ENCODE data around the gene SYT4. TPM values are rescaled to one million over a fixed set of nuclear protein-coding genes. Genes with fewer than 3 reads are reported as not detected.
A peak's percentile ranks its signal among the peaks of the same experiment; 100 is the strongest.
"Not testable (repeated sequence)": the region's sequence is repeated elsewhere in the genome, so short reads cannot be mapped to it uniquely, and the experiment has no call there.

SYT4 gene
- total and polyA plus RNA-seq, 2 experiments from 2014 or later, result 3.7 to 10.4 TPM

GRCh38 chr18:43286187-43286586 is 8.9 kb upstream of the SYT4 start:
- H3K27me3 Mint-ChIP-seq (ENCODE audit: insufficient read depth, low read depth, poor library complexity); H3K4me2 ChIP-seq; H3K4me3 ChIP-seq; H3K36me3 ChIP-seq (ENCODE audit: insufficient read depth); H3K27ac Mint-ChIP-seq; H3K27ac ChIP-seq (ENCODE audit: low read depth); H3K27me3 ChIP-seq (ENCODE audit: insufficient read depth); DNase-seq (ENCODE audit: low spot score); H3K4me3 Mint-ChIP-seq; H3K4me1 Mint-ChIP-seq; ATAC-seq; H3K9me2 ChIP-seq (ENCODE audit: insufficient read depth); H4K20me1 ChIP-seq (replicated peaks; ENCODE audit: insufficient read depth); H2AFZ ChIP-seq; H3K79me2 ChIP-seq (replicated peaks; ENCODE audit: insufficient read depth); H3K4me1 ChIP-seq (ENCODE audit: insufficient read depth); H3F3A ChIP-seq (replicated peaks; ENCODE audit: low read depth): not testable (repeated sequence)
- peaks cover 18% of the 10 kb centered on the region for H3K36me3 Mint-ChIP-seq (ENCODE audit: low read depth)
- H3K9me3 Mint-ChIP-seq, result peaks cover 24% of the 10 kb centered on the region

GRCh38 chr18:43283299-43283698 is 6.0 kb upstream of the SYT4 start:
- Histone ChIP-seq H3K27me3 (ENCODE audit: insufficient read depth) (no peaks in the 10 kb centered on the region), H2AFZ (no peak overlapping the region), H3K36me3 (ENCODE audit: insufficient read depth) (no peaks in the 10 kb centered on the region), H3K4me3 (no peak overlapping the region), H3F3A (replicated peaks; ENCODE audit: low read depth) (no peaks in the 10 kb centered on the region), H3K4me2 (no peak overlapping the region), H3K27ac (ENCODE audit: low read depth) (no peak overlapping the region), H3K9me2 (ENCODE audit: insufficient read depth) (no peaks in the 10 kb centered on the region), H3K4me1 (ENCODE audit: insufficient read depth) (peaks cover 9% of the 10 kb centered on the region), H4K20me1 (replicated peaks; ENCODE audit: insufficient read depth) (no peaks in the 10 kb centered on the region), H3K79me2 (replicated peaks; ENCODE audit: insufficient read depth) (no peaks in the 10 kb centered on the region)
- Mint-ChIP-seq H3K27me3 (ENCODE audit: insufficient read depth, low read depth, poor library complexity) (peaks cover 1% of the 10 kb centered on the region), H3K4me3 (no peak overlapping the region), H3K36me3 (ENCODE audit: low read depth) (peaks cover 18% of the 10 kb centered on the region), H3K9me3 (peaks cover 21% of the 10 kb centered on the region), H3K4me1 (peaks cover 11% of the 10 kb centered on the region), H3K27ac (no peak overlapping the region)
- no peak for DNase-seq (ENCODE audit: low spot score)
- ATAC-seq, result no peak
- TF ChIP-seq POLR2AphosphoS5 (IDR thresholded peaks at IDR 0.05; ENCODE audit: low read depth) (no peak), CTCF (conservative IDR thresholded peaks at IDR 0.05; ENCODE audit: low read depth in 2 of 2) (no peak)

GRCh38 chr18:43279015-43279744 is 1.9 kb upstream of the SYT4 start:
- H3F3A ChIP-seq (replicated peaks; ENCODE audit: low read depth), result no peaks in the 10 kb centered on the region
- H3K27ac ChIP-seq (ENCODE audit: low read depth), result no peak overlapping the region
- no peaks in the 10 kb centered on the region for H3K27me3 Mint-ChIP-seq (ENCODE audit: insufficient read depth, low read depth, poor library complexity)
- no peaks in the 10 kb centered on the region for H3K9me2 ChIP-seq (ENCODE audit: insufficient read depth)
- H3K36me3 Mint-ChIP-seq (ENCODE audit: low read depth), result no peaks in the 10 kb centered on the region
- H3K4me3 Mint-ChIP-seq, result peak overlapping the region; percentile 16; the same call in 1 of the 3 replicates
- DNase-seq (ENCODE audit: low spot score), result peak; percentile 89
- no peaks in the 10 kb centered on the region for H3K9me3 Mint-ChIP-seq
- no peaks in the 10 kb centered on the region for H4K20me1 ChIP-seq (replicated peaks; ENCODE audit: insufficient read depth)
- no peaks in the 10 kb centered on the region for H3K36me3 ChIP-seq (ENCODE audit: insufficient read depth)
- H3K27me3 ChIP-seq (ENCODE audit: insufficient read depth), result no peaks in the 10 kb centered on the region
- peak overlapping the region; percentile 37; the same call in 1 of the 2 replicates for H3K27ac Mint-ChIP-seq
- H3K4me1 ChIP-seq (ENCODE audit: insufficient read depth), result peaks cover 33% of the 10 kb centered on the region
- peak; percentile 70 for ATAC-seq
- peaks cover 5% of the 10 kb centered on the region; the same call in 1 of the 2 replicates for H3K79me2 ChIP-seq (replicated peaks; ENCODE audit: insufficient read depth)
- TF ChIP-seq ZNF331 (CRISPR knock-in tag; IDR thresholded peaks at IDR 0.05; ENCODE audit: low read depth), result no peak
- TF ChIP-seq POLR2AphosphoS5 (IDR thresholded peaks at IDR 0.05; ENCODE audit: low read depth), result no peak
- no peak for TF ChIP-seq ZNF114 (CRISPR knock-in tag; IDR thresholded peaks at IDR 0.05)
- TF ChIP-seq NANOG (IDR thresholded peaks at IDR 0.05; ENCODE audit: borderline replicate concordance), result no peak
- TF ChIP-seq EZH2 (IDR thresholded peaks at IDR 0.05; ENCODE audit: low read depth, unreplicated experiment), result no peak
- peak; percentile 72 for TF ChIP-seq CREB1 (CRISPR knock-in tag; IDR thresholded peaks at IDR 0.05; ENCODE audit: low read depth)
- 0 out of 2 replicates have a peak overlapping the region, but pooled peaks have one; percentile 64 for H3K4me2 ChIP-seq
- H3K4me1 Mint-ChIP-seq, result peaks cover 34% of the 10 kb centered on the region
- no peak overlapping the region for H2AFZ ChIP-seq
- H3K4me3 ChIP-seq, result no peak overlapping the region
